GM10847 (cell line): ENCODE data around the gene CELA1.

Experiments
- POLR2A ChIP-seq: IDR thresholded peaks from 2 replicates; pipeline ENCODE4 v1.6.1; 2011; ENCODE audit not compliant: insufficient read length; ENCODE audit errors: extremely low read depth

CELA1 gene

DNA sequence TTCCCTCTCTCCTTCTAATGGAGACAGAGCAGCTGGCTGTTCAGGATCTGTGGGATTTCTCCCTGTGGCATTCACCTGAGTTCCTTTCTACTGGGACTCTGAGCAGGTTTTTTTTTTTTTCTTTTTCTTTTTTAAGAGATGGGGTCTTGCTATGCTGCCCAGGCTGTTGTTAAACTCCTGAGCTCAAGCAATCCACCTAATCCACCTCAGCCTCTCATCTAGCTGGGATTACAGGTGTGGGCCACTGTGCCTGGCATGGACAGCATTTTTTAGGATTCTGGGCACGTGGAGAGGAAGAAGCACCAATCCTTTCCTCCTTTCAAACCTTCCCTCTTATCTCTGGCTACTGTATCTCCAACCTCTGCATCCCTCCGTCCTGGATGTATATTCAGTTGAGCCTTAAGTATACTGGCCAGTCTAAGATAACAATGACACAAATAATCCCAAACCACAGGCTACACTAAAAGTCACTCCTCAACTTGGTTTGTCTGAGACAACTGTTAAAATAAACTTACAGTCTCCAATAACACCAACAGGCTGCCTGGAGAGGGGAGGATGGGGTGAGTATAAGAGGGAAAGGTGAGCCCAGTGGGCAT is 16.4 kb upstream of the CELA1 start:
- no peak for TF ChIP-seq POLR2A

DNA sequence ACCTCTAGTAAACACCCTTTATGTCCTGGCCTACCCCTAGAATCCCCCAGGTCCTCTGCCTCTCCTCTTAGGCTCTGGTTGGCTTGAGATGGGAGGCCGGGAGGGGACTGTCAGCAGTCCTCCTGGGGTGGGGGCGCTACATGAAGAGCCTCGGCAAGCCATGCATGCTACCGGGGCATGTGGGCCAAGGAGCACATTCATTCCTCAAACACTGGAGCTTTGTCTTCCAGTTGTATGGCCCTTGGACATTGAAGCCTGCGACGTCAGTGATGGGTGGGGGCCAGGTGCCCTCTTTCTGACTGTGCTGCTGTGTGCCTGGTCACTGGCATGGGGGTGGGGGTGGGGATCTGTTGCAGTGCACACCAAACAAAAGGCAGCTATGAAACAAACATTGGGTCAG is 15.8 kb upstream of the CELA1 start:
- no peak for TF ChIP-seq POLR2A

DNA sequence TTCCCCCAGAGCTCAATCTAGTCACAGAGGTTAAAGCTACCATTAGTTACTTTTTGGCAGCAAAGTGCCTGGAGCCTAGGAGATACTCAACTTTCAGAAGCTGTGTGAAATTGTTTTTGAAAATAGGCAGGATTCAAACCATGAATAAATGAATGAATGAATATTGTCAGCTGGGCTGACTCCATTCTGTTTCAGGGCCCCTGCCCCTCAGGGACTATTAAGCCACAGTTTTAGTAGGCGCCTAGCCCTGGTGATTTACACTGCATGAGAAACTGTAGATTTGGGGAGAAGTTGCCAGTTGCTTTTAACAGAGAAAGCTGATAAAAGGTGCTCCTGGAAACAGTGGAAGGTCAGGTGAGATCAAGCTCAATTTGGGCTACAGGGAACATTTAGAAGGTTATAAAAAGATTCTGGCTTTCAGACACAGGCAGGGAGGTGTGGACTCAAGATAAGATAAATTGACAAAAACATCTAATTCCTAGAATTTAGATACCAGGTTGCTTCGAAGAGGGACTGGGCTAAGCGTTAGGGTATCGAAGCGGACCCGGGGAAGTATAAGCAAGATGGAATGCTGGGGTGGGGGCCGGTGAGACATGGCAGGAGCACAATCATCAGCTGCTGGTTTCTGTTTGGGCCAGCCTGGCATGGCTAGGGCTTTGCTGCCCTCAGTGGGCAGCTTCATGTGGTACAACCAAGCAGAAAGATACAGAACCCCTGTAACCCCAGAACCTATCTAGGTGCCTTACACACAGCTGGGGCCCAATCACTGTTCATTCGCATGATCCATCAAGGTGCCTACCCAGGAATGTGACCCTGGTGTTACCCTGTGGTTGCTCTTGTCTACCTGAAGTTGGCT is 14.9 kb upstream of the CELA1 start:
- TF ChIP-seq POLR2A, result no peak

DNA sequence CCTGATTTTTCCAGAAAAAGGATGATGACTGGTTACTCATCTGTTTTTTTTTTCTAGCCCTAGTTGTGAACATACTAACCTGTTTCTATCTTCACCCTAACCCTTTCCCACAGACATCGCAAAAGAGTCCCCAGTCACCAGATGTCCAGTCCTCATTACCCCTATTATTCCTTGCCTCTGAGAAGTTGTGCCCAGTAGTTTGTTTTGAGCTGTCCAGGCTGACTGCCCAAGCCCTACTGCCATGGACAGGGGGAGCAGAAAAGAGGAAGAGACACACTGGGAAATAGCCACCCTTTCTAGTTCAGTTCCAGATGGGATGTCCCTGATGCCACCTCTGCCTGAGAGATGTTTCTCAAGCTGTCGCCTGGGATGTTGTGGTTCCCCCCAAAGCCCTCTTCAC is 13.8 kb upstream of the CELA1 start:
- TF ChIP-seq POLR2A, result no peak

DNA sequence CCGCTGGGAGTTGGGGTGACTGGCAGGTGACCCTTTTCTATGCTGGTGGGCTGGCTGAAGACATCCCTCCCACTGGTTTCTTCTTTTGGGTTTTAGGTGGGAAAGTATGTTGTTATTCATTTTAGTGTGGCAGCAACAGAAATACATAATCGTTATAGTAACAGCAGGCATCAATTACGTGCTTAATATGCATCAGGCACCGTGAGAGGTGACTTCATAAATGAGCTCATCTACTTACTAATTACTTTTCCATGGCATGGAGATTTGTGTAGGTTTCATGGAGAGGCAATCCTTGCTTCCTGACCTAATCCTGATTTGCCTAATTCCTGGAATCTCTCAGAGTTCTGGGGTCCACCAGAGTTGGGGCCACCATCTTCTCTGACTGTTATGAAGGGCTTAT is 13.4 kb upstream of the CELA1 start:
- TF ChIP-seq POLR2A, result no peak

DNA sequence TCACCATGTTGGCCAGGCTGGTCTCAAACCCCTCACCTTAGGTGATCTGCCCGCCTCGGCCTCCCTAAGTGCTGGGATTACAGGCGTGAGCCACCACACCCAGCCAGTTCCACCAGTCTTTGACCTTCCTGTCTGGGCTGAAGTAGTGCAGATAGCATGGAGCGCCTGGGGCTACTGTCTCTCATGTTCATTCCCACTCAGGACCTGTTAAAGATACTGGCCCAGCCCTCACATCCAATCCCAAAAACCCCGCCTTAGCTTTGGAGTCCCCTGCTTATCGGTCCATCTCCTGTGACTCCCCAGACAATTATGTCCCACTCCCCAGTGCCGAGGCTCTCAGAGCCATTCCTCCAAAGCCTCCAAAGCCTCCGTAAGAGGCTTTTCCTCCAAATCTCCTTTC is 12.0 kb upstream of the CELA1 start:
- no peak for TF ChIP-seq POLR2A

DNA sequence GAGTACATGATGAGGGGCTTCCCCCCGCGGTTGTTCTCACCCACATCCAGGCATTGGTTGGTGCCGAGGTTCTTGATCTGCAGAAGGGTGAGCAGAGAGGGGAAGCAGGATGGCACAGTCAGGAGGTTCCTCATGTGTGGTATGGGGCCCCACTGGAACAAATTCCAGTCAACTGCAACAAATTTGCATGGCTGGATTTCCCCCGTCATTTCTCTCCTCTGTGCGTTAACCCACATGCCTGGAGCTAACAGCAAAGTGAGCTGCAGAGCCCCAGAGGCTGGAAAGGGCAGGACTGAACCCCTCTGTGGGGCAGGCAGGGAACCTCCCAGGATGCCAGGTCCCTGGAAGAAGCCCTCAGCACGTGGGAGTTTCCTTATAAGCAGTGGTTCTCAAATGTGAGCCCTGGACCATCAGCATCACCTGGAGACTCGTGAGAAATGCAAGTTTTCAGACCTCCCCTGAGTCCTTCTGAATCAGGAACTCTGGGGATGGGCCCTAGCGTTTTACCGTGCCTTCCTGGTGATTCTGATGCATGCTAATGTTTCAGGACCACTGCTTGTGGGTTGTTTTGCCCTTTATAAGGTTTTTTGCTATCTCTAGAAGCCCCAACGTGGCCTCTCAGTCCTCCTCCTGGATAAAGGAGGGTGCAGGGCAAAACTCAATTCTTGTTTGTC is 11.0 kb upstream of the CELA1 start:
- no peak for TF ChIP-seq POLR2A

DNA sequence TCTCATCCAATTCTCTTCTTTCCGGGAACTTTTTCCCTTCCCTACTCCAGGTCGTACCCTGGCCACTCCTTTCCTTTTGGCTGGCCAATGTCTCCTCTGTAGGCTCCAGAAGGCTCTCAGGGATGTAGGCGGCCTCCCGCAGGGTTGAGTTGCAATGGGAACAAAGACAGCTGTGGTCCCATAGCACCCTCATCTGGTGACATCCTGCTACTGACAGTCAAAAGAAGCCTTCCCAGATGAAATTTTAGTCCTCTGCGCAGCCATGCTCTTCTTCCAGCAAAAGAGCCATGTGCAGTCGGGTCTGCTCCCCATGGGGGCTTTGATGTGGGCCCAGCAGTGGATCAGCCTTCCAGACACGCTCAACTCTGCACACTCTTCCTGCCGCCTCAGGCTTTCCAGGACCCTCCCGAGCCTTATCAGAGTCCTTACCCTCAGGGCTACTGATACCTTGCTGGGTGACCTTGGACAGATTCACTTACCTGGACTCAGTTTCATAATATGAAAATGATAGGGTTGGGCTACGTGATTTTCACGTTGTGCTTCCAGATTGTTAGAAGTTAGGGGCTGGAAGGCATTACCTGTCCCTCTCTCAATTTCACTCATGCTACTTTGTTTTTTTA is 5.5 kb upstream of the CELA1 start:
- TF ChIP-seq POLR2A, result no peak

DNA sequence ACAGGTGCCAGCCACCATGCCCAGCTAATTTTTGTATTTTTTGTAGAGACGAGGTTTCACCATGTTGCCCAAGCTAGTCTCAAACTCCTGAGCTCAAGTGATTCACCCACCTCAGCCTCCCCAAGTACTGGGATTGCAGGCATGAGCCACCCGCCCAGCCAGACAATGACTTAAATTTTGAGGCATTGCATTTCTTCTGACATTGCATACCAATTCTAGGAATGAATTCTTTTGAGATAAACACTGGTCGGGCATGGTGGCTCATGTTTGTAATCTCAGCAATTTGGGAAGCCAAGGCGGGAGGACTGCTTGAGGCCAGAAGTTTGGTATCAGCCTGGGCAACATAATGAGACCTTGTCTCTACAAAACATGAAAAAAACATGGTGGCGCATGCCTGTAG is 2.5 kb upstream of the CELA1 start:
- no peak for TF ChIP-seq POLR2A

DNA sequence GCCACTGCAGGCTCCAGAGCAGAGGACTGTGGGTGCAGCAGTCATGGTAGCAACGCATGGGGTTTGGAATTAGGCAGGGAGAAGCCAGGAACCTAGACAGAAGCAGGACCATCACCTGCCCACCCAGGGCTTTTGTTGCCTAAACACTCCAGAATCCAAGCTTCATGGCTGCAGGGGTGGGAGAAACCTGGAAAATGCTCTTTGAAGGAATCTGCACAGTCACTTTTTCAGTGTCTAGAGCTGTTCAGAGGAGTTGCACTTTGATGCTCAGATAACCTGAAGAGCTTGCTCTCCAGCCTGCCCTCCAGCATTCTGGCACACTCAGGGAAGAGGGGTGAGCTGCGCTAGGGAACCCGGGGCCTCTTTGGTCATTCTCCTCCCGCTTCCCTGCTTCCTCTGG is 1.6 kb upstream of the CELA1 start:
- TF ChIP-seq POLR2A, result no peak

DNA sequence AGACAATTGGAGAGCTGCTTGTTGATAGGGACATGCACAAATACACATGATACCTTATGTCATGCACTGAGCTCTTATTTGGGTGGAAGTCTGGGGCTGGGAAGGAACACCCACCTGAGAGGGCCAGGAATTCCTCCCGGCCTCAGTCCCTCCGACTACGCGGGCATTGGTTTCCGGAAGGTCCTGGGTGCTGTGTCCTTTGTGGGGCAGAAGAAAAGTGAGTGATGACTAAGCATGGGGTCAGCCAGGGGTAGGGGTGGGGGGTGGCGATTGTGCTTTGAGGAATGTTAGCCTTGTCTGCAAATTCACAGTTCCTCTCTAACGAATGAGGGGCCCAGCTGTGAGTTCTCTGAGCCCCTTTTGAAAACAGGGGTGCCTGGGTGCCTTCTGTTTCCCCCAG is 798 bp downstream of the CELA1 start:
- no peak for TF ChIP-seq POLR2A

DNA sequence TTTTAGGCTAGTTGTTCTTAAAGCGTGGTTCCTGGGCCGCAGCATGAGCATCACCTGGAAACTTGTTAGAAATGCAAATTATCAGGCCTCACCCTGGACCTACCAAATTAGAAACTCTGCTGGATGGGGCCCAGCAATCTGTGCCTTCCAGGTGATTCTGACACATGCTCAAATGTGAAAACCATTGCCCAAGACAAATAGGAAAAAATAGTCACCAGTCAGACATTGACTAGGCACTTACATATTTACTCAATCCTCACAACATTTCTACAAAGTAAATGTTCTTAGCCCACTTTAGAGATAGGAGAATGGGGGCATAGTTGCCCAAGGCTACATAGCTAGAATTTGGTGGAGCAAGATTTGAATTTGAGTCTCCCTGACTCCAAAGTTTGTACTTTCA is 3.3 kb downstream of the CELA1 start:
- no peak for TF ChIP-seq POLR2A

DNA sequence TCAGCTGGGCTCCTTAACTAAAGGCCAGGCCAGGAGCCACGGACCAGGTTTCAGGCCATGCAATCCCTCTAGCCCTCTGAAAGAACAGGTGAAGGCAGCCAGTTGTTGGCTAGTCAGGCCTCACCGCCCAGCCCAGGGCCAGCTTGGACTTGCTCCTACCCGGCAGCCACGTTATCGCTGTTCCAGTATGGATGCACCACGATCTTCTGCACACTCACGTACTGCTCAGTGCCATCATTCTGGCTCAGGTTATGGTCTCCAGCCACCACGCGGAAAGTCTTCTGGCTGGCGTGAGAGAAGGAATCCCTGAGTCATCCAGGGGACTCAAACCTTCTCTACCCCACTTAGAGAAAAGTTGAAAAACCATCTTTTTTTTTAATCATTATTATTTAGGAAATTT is 4.1 kb downstream of the CELA1 start:
- TF ChIP-seq POLR2A, result no peak

DNA sequence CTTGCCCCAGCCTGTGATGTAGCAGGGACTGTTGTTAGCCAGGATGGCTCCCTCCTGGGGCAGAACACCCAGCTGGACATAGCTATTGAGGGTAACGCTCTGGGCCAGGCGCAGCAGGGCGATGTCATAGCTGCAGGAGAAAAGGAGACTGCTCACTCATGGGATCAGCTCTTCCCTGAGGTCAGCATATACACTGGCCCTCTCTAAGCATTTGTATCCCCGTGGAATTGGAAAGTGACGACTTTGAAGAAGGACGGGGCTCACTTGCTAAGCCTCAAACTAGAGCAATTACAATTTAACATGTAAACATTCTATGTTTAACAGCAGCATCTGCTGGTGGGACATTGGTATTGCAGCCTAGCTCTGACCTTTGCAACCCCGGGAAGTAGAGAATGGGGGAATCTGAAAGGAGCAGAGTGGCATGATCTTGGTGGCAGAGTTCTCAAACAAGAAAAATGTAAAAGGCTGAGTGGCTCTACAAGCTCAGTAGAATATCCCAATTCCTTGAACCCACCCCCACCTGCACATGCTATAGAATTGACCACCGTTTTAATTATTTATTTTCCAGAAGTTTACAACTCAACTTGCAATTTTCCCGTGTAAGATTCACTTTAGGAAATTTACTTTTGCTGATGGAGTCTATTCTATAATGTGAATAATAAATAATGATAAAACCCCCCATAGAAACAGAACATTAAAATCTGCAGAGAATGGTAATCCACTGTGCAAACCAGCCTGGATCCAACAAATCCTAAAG is 5.0 kb downstream of the CELA1 start:
- no peak for TF ChIP-seq POLR2A

DNA sequence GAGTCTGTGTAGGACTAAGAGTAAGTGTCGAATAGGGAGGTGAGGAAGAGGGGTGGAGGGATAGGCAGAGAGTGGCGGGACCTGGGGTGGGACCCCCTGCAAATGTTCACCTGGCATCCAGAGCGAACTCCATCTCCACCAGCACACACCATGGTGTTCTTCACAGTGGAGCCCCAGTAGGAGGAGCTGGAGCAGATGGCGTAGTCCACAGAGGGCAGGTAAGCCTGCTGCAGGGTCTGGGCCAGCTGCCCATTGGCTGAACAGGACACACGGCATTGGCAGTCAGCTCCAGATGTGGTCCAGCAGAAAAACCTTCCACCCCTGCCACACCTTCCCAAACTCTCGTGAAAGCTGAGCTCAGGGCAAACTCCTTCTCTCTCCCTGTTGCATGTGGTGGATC is 6.7 kb downstream of the CELA1 start:
- no peak for TF ChIP-seq POLR2A

DNA sequence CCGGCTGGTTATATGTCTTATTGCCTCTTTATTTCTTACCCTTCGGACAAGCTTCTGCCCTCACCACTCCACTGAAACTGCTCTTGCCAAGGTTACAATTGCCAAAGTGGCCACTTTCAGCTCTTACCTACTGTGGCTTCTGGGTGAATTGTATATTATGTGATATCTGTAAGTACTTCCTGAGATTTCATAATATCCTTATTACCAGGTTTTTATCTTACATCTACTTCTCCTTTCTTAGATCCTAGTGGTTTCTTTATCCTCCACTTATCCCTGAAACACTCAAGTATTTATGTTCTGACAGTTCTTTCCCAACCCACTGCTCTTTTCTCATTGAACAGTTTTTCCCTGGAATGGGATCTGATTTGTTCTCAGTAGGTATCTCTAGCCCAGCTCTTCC is 10.5 kb downstream of the CELA1 start:
- TF ChIP-seq POLR2A, result no peak

DNA sequence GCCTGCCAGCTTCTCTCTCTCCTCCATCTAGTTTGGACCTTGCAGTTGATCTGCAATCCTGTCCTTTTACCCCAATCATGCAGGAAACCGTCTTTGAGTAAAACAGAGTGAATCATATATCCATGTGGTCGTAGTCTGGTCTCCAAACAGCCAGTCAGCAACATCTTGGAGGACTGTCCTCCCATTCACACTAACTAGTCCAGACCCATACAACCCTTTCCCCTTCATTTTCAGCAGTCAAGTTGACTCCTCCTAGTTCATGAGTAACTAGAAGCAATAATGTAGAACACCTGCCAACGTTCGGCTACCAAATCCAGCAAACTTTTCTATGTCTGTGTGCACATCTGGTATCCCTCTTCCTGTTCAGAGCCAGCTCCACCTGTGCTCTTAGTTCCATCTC is 11.7 kb downstream of the CELA1 start:
- no peak for TF ChIP-seq POLR2A
